Measurements from ENCODE around the gene PAX5. TPM values are rescaled to one million over a fixed set of nuclear protein-coding genes. Genes with fewer than 3 reads are reported as not detected.

Gene PAX5
- total RNA-seq, 3 donors from 2014 or later (not counting 1 experiment from before 2014, with no cell fraction given): 1.3 to 2.1 (median 2.0) TPM

DNA sequence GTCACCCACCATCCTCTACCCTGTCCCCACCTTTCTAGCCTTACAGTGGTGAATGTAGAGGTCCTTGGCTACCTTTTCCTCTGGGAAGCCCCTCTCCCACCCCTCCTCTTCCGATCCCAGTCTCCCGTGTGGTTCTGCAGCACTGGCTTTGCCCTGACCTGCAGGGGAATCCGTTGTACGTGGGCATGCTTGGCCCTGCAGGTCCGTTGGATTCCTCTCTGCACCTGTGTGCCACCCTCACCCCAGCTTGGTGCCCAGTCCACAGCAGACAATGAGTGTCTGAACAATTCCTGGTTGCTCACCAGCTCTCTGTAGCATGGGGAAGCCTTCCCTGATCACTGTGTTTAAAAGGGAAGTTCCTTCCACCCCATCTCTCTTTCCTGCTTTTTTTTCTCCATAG lies 185.1 kb downstream of the PAX5 start:
- TF ChIP-seq, protein P1, sequence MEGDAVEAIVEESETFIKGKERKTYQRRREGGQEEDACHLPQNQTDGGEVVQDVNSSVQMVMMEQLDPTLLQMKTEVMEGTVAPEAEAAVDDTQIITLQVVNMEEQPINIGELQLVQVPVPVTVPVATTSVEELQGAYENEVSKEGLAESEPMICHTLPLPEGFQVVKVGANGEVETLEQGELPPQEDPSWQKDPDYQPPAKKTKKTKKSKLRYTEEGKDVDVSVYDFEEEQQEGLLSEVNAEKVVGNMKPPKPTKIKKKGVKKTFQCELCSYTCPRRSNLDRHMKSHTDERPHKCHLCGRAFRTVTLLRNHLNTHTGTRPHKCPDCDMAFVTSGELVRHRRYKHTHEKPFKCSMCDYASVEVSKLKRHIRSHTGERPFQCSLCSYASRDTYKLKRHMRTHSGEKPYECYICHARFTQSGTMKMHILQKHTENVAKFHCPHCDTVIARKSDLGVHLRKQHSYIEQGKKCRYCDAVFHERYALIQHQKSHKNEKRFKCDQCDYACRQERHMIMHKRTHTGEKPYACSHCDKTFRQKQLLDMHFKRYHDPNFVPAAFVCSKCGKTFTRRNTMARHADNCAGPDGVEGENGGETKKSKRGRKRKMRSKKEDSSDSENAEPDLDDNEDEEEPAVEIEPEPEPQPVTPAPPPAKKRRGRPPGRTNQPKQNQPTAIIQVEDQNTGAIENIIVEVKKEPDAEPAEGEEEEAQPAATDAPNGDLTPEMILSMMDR (IDR thresholded peaks at IDR 0.05): no peak

DNA sequence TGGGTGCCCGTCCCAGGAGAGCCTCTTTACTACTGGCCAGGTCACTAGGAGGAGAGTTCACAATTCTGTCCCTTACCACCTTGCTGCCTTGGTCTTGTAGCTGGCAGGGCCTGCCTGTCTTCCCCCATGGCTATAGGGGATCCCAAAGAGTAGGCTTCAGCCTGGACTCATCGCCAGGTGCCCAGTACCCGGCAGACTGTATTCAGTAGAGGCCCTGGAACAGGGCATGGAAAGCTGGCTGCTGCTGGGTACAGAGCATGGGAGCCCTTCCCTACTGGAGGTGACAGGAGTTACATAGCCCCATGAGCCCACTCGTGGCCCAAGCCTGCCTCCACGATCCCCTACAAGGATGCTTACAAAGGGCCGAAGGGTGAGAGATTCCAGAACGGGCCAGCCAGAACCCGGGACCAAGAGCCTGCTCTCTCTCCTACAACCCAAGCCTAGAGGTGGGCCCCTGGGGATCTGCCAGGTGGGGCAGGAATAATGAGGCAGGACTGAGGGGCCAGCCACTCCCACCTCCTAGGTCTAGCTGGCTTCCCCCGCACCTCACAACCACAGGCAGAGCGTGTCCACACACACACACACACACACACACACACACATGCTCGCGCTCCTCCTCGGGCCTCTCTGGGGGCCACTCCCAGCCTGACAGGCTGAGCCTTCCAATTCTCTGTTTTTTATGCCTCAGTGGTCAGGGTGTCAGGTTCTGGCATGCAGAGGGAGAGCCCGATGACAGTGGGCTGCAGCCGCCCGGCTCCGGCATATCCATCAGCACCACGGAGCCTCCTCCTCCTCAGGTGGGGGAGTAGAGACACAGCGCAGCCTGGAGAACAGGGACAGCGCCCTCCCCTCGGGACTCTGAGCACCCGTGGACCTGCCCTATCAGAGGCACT lies 186.0 kb downstream of the PAX5 start:
- ATAC-seq (no peak), DNase-seq (no peak)
- no peaks in the 10 kb centered on the region for H3K9me3 Mint-ChIP-seq
- intact Hi-C loops (cut with micrococcal nuclease): no loop called here
- WGBS (ENCODE audit: insufficient coverage): 76% methylated on average over 22 of the region's 22 CpGs
- Histone ChIP-seq H3K36me3 (ENCODE audit: control insufficient read depth, insufficient read depth, low read length) (no peaks in the 10 kb centered on the region), H3K9me3 (ENCODE audit: control insufficient read depth, insufficient read depth, low read length) (no peaks in the 10 kb centered on the region), H3K27ac (ENCODE audit: low read length) (no peak overlapping the region), H3K27me3 (ENCODE audit: control insufficient read depth, insufficient read depth, low read length) (no peaks in the 10 kb centered on the region), H3K4me1 (ENCODE audit: control insufficient read depth, insufficient read depth, low read length) (no peaks in the 10 kb centered on the region), H3K4me3 (ENCODE audit: low read length) (no peak overlapping the region)
- H3K36me3 Mint-ChIP-seq: no peaks in the 10 kb centered on the region
- no peaks in the 10 kb centered on the region for H3K27me3 Mint-ChIP-seq (ENCODE audit: low read depth in 2 of 2)
- TF ChIP-seq, protein P1 (IDR thresholded peaks at IDR 0.05): no peak
- H3K4me3 Mint-ChIP-seq: no peak overlapping the region
- H3K4me1 Mint-ChIP-seq: no peaks in the 10 kb centered on the region
- H3K27ac Mint-ChIP-seq: no peak overlapping the region

More for the DNA sequence above, 185.1 kb downstream of the PAX5 start:
- no peaks in the 10 kb centered on the region for H3K36me3 Mint-ChIP-seq
- no peaks in the 10 kb centered on the region for H3K36me3 ChIP-seq (ENCODE audit: control insufficient read depth, insufficient read depth, low read length)
- H3K9me3 Mint-ChIP-seq: no peaks in the 10 kb centered on the region
- H3K27me3 Mint-ChIP-seq (ENCODE audit: low read depth in 2 of 2): no peaks in the 10 kb centered on the region
- no peak overlapping the region for H3K27ac Mint-ChIP-seq
- no peaks in the 10 kb centered on the region for H3K27me3 ChIP-seq (ENCODE audit: control insufficient read depth, insufficient read depth, low read length)
- 92% methylated on average over 5 of the region's 5 CpGs for WGBS (ENCODE audit: insufficient coverage)
- H3K9me3 ChIP-seq (ENCODE audit: control insufficient read depth, insufficient read depth, low read length): no peaks in the 10 kb centered on the region
- H3K4me3 ChIP-seq (ENCODE audit: low read length): no peak overlapping the region
- intact Hi-C loops (cut with micrococcal nuclease): no loop called here
- no peak overlapping the region for H3K4me3 Mint-ChIP-seq
- H3K4me1 Mint-ChIP-seq: no peaks in the 10 kb centered on the region
- no peak overlapping the region for H3K27ac ChIP-seq (ENCODE audit: low read length)
- no peaks in the 10 kb centered on the region for H3K4me1 ChIP-seq (ENCODE audit: control insufficient read depth, insufficient read depth, low read length)
- ATAC-seq (no peak), DNase-seq (no peak)

DNA sequence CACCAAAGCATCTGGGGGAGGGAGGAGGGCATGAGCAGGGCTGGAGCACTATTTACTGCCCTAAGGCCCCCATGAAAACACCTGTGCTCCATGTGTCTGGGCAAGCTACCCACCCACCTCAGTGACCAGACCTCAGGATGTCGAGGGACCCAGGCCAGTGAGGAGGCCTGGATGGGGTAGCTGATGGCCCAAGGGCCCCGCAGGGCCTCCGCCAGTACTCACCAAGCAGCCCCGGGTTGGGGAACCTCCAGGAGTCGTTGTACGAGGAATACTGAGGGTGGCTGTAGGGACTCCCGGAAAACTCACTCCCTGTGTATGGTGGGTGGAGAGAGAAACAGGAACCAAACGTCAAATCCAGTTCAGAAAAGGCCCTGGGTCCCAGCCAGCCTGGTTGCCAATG lies 187.4 kb downstream of the PAX5 start:
- Histone ChIP-seq H3K4me3 (ENCODE audit: low read length) (no peak overlapping the region), H3K4me1 (ENCODE audit: control insufficient read depth, insufficient read depth, low read length) (no peaks in the 10 kb centered on the region), H3K27ac (ENCODE audit: low read length) (no peak overlapping the region), H3K27me3 (ENCODE audit: control insufficient read depth, insufficient read depth, low read length) (no peaks in the 10 kb centered on the region), H3K36me3 (ENCODE audit: control insufficient read depth, insufficient read depth, low read length) (no peaks in the 10 kb centered on the region), H3K9me3 (ENCODE audit: control insufficient read depth, insufficient read depth, low read length) (no peaks in the 10 kb centered on the region)
- H3K4me3 Mint-ChIP-seq: no peak overlapping the region
- H3K27me3 Mint-ChIP-seq (ENCODE audit: low read depth in 2 of 2): no peaks in the 10 kb centered on the region
- TF ChIP-seq, protein P1 (IDR thresholded peaks at IDR 0.05): no peak
- DNase-seq (no peak), ATAC-seq (no peak)
- intact Hi-C loops (cut with micrococcal nuclease): no loop called here
- no peaks in the 10 kb centered on the region for H3K4me1 Mint-ChIP-seq
- no peak overlapping the region for H3K27ac Mint-ChIP-seq
- H3K36me3 Mint-ChIP-seq: no peaks in the 10 kb centered on the region
- no peaks in the 10 kb centered on the region for H3K9me3 Mint-ChIP-seq
- 88% methylated on average over 8 of the region's 8 CpGs for WGBS (ENCODE audit: insufficient coverage)

All from natural killer cell (primary cell).